Inflammatory macrophage (primary cell): Measurements from ENCODE around the gene PLA2G2A.

ENCODE experiments used
- DNase-seq, 2 donors: peaks; one replicate each; pipeline ENCODE4 v3.0.0-alpha.2; 2020 to 2022

PLA2G2A gene

GRCh38 chr1:19926296-19927129, 52.9 kb downstream of the PLA2G2A start:
- no peak for DNase-seq
